ENCODE measurements around the gene SLCO4A1. TPM values are rescaled to one million over a fixed set of nuclear protein-coding genes. Genes with fewer than 3 reads are reported as not detected.

SLCO4A1 gene, protein sequence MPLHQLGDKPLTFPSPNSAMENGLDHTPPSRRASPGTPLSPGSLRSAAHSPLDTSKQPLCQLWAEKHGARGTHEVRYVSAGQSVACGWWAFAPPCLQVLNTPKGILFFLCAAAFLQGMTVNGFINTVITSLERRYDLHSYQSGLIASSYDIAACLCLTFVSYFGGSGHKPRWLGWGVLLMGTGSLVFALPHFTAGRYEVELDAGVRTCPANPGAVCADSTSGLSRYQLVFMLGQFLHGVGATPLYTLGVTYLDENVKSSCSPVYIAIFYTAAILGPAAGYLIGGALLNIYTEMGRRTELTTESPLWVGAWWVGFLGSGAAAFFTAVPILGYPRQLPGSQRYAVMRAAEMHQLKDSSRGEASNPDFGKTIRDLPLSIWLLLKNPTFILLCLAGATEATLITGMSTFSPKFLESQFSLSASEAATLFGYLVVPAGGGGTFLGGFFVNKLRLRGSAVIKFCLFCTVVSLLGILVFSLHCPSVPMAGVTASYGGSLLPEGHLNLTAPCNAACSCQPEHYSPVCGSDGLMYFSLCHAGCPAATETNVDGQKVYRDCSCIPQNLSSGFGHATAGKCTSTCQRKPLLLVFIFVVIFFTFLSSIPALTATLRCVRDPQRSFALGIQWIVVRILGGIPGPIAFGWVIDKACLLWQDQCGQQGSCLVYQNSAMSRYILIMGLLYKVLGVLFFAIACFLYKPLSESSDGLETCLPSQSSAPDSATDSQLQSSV
- total RNA-seq: 0.89 and 3.7 TPM in 2 replicates

DNA sequence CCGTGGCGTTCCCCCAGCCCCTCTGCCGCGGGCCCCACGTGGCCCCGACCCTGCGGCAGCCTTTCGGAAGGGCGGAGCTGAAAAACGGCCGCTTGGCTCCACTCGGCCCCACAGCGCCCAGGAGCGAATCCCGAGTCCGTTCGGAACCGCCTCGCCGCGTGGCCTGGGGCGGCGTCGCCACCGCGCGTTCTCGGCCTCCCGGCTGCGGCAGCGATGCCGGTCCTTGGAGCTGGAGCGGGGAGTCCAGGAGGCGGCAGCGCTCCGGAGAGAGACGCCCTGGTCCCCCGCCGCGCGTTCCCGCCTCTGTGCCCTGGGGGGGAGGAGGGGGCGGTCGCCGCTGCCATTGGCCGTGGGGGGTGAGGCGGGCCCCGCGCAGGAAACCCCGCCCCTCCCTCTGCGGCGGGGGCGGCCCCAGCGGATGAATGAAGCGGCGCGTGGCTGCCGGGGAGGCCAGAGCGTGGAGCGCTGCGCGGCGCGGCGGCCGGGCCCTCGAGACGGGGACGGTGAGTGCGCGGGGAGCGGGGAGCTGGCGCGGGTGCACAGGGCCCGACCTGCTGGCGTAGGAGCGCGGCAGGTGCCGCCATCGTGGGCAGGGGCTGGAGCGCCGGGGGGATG is at the start of gene SLCO4A1:
Gene SLCO4A1, plus strand, starts transcription at position 453 of the 615 bp plus-strand sequence. CDS start 13,952 bp downstream, outside the sequence.

DNA sequence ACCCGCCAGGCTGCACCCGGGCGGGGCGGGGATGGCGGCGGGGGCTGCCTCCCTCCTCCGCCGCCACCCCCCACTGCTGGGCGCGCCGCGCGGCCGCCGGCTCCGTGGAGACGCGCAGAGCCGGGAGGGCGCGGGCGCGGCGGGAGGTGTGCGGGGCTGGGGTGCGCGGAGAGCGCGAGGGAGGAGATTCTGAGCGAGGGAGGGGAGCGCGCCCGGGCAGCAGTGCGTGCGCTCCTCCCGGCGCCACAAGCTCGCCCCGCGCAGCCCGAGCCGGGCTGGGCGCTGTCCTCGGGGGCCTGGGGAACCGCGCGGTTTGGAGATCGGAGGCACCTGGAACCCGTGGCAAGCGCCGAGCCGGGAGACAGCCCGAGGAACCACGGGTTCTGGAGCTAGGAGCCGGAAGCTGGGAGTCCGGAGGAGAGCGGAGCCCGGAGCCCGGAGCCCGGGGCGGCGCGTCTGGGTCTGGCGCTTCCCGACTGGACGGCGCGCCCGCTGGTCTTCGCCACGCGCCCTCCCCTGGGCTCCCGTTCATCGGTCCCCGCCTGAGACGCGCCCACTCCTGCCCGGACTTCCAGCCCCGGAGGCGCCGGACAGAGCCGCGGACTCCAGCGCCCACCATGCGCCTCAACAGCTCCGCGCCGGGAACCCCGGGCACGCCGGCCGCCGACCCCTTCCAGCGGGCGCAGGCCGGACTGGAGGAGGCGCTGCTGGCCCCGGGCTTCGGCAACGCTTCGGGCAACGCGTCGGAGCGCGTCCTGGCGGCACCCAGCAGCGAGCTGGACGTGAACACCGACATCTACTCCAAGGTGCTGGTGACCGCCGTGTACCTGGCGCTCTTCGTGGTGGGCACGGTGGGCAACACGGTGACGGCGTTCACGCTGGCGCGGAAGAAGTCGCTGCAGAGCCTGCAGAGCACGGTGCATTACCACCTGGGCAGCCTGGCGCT is 66.6 kb downstream of the SLCO4A1 start, which contains the start of gene NTSR1:
Gene NTSR1, plus strand, starts transcription at position 246 of the 946 bp plus-strand sequence. Its CDS starts 372 bp downstream, at position 618.

Other genes starting within 250 kb of the SLCO4A1 start
- 4.6 and 5.7 TPM in 2 replicates for gene CABLES2, start 235.2 kb upstream of the SLCO4A1 start, total RNA-seq
- not detected in 2 replicates for gene RBBP8NL, start 215.0 kb upstream of the SLCO4A1 start, total RNA-seq
- not detected in 2 replicates for gene GATA5, start 166.5 kb upstream of the SLCO4A1 start, total RNA-seq
- gene NTSR1, start 66.3 kb downstream of the SLCO4A1 start, total RNA-seq: not detected in 2 replicates
- gene MRGBP, start 154.0 kb downstream of the SLCO4A1 start, total RNA-seq: 12.4 and 17.0 TPM in 2 replicates
- 42.4 and 53.9 TPM in 2 replicates for gene OGFR, start 162.3 kb downstream of the SLCO4A1 start, total RNA-seq
- 1.4 and 2.3 TPM in 2 replicates for gene COL9A3, start 174.5 kb downstream of the SLCO4A1 start, total RNA-seq
- gene TCFL5, start 219.3 kb downstream of the SLCO4A1 start, total RNA-seq: 10.1 and 15.0 TPM in 2 replicates